ENCODE data around the gene MYL4.
"Not testable (repeated sequence)": the region's sequence is repeated elsewhere in the genome, so short reads cannot be mapped to it uniquely, and the experiment has no call there.

MYL4 gene

GRCh38 chr17:47223460-47223859 lies 14.3 kb downstream of the MYL4 start:
- Histone ChIP-seq H3K9me3 (no peaks in the 10 kb centered on the region), H3K4me1 (peaks cover 4 to 49% (median 33%) of the 10 kb centered on the region in 4 donors), H3K4me3 (no peak overlapping the region), H3K27me3 (no peaks in the 10 kb centered on the region), H3K36me3 (no peaks in the 10 kb centered on the region), H3K27ac (peak overlapping the region; percentile 80 to 93)
- intact Hi-C loops (cut with DNase I; ENCODE audit: low total_unique reads), result no loop called here
- DNase-seq, result no peak
- TF ChIP-seq, protein P1, sequence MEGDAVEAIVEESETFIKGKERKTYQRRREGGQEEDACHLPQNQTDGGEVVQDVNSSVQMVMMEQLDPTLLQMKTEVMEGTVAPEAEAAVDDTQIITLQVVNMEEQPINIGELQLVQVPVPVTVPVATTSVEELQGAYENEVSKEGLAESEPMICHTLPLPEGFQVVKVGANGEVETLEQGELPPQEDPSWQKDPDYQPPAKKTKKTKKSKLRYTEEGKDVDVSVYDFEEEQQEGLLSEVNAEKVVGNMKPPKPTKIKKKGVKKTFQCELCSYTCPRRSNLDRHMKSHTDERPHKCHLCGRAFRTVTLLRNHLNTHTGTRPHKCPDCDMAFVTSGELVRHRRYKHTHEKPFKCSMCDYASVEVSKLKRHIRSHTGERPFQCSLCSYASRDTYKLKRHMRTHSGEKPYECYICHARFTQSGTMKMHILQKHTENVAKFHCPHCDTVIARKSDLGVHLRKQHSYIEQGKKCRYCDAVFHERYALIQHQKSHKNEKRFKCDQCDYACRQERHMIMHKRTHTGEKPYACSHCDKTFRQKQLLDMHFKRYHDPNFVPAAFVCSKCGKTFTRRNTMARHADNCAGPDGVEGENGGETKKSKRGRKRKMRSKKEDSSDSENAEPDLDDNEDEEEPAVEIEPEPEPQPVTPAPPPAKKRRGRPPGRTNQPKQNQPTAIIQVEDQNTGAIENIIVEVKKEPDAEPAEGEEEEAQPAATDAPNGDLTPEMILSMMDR (IDR thresholded peaks at IDR 0.05), result no peak

GRCh38 chr17:47224077-47224476 lies 14.9 kb downstream of the MYL4 start:
- H3K27ac ChIP-seq, result peak overlapping the region; percentile 80 to 93
- DNase-seq; H3K36me3 ChIP-seq; H3K9me3 ChIP-seq; intact Hi-C loops (cut with DNase I; ENCODE audit: low total_unique reads); H3K27me3 ChIP-seq; H3K4me3 ChIP-seq: not testable (repeated sequence)
- H3K4me1 ChIP-seq, result peaks cover 4 to 49% (median 34%) of the 10 kb centered on the region in 4 donors

DNA sequence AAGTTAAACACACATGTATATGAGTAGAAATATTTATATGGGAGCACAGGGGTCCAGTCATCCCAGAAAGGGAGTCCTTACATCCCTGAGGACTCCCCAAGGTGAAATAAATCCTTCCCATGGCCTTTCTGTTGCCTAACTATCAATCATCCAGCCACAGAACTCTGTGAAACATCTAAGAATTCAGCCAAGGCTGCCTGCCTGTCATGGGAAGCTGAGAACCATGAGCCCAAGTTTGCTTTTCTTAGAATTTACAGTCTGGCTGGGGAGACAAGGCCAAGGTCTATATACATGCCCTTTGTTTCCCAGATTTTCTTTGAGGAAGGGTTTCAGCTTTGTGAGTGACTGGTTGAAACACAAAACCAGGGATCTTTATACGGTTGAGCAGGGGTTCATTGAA lies 15.8 kb downstream of the MYL4 start:
- Histone ChIP-seq H3K27me3 (no peaks in the 10 kb centered on the region), H3K9me3 (no peaks in the 10 kb centered on the region), H3K4me3 (no peak overlapping the region), H3K4me1 (peaks cover 4 to 50% (median 36%) of the 10 kb centered on the region in 4 donors), H3K27ac (peak overlapping the region; percentile 80 to 93), H3K36me3 (no peaks in the 10 kb centered on the region)
- intact Hi-C loops (cut with DNase I; ENCODE audit: low total_unique reads), result no loop called here
- no peak for DNase-seq
- TF ChIP-seq, protein P1 (IDR thresholded peaks at IDR 0.05), result no peak

- intact Hi-C loops (cut with DNase I; ENCODE audit: low total_unique reads), result no loop called here
- no peak overlapping the region for H3K4me3 ChIP-seq
- no peaks in the 10 kb centered on the region for H3K36me3 ChIP-seq
- no peaks in the 10 kb centered on the region for H3K9me3 ChIP-seq
- H3K27me3 ChIP-seq, result no peaks in the 10 kb centered on the region
- H3K27ac ChIP-seq, result peak overlapping the region; percentile 80 to 93
- peaks cover 4 to 54% (median 38%) of the 10 kb centered on the region in 4 donors for H3K4me1 ChIP-seq
- DNase-seq, result peak; percentile 90 to 95
- TF ChIP-seq, protein P1 (IDR thresholded peaks at IDR 0.05), result no peak
Observed at GRCh38 chr17:47225436-47225858, 16.3 kb downstream of the MYL4 start.

DNA sequence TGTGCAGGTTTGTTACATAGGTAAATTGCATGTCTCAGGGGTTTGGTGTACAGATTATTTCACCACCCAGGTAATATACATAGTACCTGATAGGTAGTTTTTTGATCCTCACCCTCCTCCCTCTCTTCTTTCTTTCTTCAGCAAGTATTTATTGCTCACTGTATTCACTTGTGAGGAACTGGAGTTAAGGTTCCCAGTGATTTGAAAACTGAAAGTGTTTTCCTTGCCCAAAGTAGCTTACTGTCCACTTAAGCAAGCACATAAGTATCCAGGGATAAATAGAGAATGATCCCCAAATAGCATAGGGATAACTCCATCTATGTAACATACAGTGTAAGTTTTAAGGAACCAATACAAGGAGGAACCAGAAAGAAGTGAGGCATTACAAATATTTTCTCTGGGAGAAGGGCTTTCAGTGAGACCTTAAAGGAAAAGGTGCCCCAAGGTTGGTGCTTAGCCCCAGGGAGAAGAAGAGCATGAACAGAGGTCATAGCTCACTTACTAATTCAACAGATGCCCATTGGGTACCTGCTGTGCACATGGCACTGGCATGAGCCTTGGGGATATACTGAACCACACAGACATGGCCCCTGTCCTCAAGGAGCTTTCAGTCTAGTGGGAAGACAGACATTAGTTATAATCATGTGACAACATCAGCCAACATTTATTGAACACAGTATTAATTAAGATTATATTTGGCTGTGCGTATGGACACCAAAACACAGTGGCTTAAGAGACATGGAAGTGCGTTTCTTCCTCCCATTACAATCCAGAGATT lies 17.0 kb downstream of the MYL4 start:
- Histone ChIP-seq H3K36me3 (no peaks in the 10 kb centered on the region), H3K9me3 (no peaks in the 10 kb centered on the region), H3K4me1 (peaks cover 4 to 59% (median 39%) of the 10 kb centered on the region in 4 donors), H3K27ac (peak overlapping the region; percentile 80 to 93), H3K27me3 (no peaks in the 10 kb centered on the region), H3K4me3 (no peak overlapping the region)
- DNase-seq, result no peak
- TF ChIP-seq, protein P1 (IDR thresholded peaks at IDR 0.05), result no peak
- intact Hi-C loops (cut with DNase I; ENCODE audit: low total_unique reads), result no loop called here

- TF ChIP-seq, protein P1 (IDR thresholded peaks at IDR 0.05), result no peak
- peak overlapping the region; percentile 80 to 93 for H3K27ac ChIP-seq
- no peak overlapping the region for H3K4me3 ChIP-seq
- DNase-seq, result no peak
- intact Hi-C loops (cut with DNase I; ENCODE audit: low total_unique reads), result loop anchor here (2.0 kb wide), 1 partner anchor 89 kb away; no protein-coding TSS in a partner anchor
- H3K9me3 ChIP-seq, result no peaks in the 10 kb centered on the region
- no peaks in the 10 kb centered on the region for H3K36me3 ChIP-seq
- H3K27me3 ChIP-seq, result no peaks in the 10 kb centered on the region
- H3K4me1 ChIP-seq, result peaks cover 4 to 56% (median 37%) of the 10 kb centered on the region in 4 donors
Observed at GRCh38 chr17:47227862-47228261, 18.7 kb downstream of the MYL4 start.

Measured in tibial artery (tissue), 4 donors.